Measurements from ENCODE around the gene CDYL.

CDYL gene

DNA sequence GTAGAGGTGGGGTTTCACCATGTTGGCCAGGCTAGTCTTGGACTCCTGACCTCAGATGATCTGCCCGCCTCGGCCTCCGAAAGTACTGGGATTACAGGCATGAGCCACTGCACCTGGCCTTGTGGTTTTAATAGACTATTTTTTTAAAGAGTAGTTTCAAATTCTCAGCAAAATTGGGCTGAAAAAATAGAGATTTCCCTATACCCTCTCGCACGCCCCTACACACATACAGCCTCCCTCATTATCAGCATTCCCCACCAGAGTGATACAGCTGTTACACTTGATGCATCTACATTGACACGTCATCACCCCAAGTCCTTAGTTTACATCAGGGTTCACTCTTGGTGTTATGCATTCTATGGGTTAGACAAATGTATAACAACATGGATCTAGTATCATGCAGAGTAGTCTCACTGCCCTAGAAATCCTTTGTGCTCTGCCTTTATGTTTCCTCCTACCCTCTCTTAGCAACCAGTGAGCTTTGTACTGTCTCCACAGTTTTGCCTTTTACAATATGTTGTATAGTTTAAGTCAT lies 103.6 kb downstream of the CDYL start:
- DNase-seq (ENCODE audit: low read depth in 1 of 2, low spot score in 1 of 2) = no peak

DNA sequence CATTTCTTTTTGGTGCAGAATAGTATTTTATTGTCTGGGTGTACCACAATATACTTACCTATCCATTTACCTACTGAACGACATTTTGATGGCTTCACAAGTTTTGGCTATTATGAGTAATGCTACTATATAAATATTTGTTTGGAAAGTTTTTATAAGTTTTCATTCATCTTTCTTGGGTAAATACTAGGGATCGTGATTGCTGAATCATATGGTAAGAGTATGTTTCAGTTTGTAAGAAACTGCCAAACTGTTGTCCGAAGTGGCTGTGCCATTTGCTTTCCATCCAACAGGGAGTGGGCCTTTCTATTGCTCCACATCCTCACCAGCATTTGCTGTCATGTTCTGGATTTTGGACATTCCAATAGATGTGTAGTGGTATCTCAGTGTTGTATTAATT lies 104.2 kb downstream of the CDYL start:
- DNase-seq (ENCODE audit: low read depth in 1 of 2, low spot score in 1 of 2) = no peak

DNA sequence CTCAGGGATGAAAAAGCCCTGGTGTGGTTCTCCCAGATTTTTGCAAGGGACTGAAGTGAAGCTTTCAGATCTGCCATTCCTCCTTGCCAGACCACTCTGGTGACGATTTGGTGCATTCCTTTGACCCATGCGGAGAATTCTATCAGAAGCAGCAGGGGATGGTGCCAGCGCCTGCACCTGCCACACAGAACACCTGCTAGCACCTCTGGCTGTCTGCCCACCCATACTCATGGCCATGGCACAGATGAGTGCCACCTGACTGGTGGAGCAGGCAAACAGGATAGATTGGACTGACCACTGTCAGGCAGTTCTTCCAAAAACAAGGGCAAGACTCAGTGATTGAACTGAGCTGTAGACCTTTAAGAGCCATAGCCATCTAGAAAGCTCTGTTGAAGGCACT lies 107.1 kb downstream of the CDYL start:
- DNase-seq (ENCODE audit: low read depth in 1 of 2, low spot score in 1 of 2) = no peak

DNA sequence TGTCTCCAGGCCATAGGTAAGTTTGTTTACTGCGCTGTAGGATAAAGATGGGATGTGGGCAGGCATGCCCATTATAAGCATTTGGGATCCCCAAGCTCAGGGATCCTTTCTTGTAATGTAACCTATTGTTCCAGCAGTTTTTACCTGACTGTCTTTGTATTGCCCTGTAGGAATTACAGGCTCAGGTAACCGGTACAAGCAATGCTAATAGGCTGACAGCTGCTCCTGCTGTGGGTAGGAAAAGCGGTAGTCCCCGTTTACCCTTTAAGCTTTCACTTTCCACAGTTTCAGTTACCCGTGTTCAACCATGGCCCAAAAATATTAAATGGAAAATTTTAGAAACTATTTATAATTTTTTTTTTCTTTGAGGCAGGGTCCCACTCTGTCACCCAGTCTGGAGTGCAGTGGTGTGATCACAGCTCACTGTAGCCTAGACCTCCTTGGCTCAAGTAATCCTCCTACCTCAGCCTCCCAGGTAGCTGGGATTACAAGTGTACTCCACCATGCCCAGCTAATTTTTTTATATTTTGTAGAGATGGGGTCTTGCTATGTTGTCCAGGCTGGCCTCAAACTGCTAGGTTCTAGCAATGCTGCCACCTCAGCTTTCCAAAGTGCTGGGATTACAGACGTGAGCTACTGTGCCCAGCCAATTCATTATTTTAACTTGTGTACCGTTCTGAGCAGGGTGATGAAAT lies 108.6 kb downstream of the CDYL start:
- DNase-seq (ENCODE audit: low read depth in 1 of 2, low spot score in 1 of 2) = no peak

DNA sequence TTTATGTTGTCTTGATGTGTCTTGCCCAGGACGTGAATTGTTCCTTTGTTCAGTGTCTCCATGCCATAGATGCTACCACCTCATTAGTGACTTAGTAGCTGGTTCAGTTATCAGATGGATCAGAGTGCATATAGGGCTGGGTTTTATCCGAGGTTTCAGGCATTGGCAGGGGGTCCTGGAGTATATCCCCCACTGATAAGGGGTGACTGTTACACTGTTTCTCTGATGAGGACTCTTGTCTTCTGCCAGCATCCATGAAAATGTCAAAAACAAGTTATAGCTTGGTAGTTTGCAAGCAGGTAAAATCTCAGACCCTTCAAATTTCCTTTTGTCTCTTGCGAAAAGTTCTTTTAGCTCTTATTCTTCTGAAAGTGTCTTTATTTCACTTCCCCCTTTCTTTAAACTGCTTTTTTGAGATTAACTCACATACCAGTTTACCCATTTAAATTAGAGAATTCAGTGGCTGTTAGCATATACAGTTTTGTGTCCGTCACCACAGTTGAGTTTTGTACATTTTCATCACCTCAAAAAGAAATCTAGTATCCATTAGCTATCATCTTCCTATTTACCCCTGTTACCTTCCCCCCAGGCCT lies 109.2 kb downstream of the CDYL start:
- DNase-seq (ENCODE audit: low read depth in 1 of 2, low spot score in 1 of 2) = no peak

GRCh38 chr6:4888841-4889240 lies 112.6 kb downstream of the CDYL start:
- DNase-seq (ENCODE audit: low read depth in 1 of 2, low spot score in 1 of 2) = no peak

DNA sequence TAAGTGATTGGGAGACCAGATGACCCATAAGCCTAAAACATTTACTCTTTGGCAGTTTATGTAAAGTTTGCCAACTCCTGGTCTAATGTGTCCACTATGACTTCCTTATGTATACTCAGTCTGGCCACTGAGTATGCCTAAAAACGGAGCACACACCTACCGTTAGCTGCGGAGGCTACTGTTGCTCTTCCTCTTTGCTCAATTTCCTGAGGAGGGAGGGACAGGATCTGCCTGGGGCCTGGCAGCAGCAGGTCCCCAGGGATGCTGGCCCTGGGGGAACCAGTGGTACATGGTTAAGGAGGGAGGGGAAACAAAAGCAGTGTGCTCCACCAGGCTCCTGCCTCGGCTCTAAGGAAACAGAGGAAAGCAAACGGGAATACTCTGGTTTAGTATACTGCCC lies 113.5 kb downstream of the CDYL start:
- no peak for DNase-seq (ENCODE audit: low read depth in 1 of 2, low spot score in 1 of 2)

DNA sequence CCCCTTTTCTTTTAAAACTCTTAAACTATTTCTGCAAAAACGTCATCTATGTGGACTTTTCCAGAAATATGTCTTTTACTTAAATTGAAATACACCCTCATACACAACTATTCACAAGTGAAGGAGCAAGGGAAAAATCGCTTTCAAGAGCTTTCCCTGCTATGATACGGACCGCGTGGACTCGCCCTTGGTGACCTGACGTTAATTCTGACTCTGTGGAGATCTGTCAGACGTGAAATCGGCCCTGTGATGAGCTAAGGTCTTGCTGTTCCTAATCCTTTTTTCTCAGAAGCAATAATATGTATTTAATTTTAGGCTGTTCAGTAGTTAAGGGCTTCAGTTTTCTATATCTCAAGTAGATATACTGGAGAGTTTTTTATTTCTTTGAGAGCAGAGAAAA lies 114.0 kb downstream of the CDYL start:
- no peak for DNase-seq (ENCODE audit: low read depth in 1 of 2, low spot score in 1 of 2)

DNA sequence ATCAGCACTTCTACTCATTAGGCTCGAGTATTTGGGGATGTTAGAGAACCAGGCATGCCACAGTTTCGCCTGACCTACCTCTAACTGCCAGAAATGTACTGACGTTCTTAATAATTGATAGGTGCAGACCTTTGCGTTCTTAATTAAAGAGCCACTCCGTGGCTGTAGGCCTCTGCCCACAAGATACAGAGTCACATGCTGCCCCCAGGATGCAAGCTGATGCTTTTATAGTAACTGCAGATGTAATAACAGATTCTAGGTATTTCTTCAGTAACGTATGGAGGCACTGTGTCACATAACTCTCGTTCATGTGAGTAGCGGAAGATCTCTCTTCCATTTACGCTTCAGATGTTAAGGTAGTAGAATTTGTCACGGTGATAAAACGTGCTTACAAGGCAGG lies 114.4 kb downstream of the CDYL start:
- DNase-seq (ENCODE audit: low read depth in 1 of 2, low spot score in 1 of 2) = no peak

GRCh38 chr6:4891141-4891540 lies 114.9 kb downstream of the CDYL start:
- no peak for DNase-seq (ENCODE audit: low read depth in 1 of 2, low spot score in 1 of 2)

DNA sequence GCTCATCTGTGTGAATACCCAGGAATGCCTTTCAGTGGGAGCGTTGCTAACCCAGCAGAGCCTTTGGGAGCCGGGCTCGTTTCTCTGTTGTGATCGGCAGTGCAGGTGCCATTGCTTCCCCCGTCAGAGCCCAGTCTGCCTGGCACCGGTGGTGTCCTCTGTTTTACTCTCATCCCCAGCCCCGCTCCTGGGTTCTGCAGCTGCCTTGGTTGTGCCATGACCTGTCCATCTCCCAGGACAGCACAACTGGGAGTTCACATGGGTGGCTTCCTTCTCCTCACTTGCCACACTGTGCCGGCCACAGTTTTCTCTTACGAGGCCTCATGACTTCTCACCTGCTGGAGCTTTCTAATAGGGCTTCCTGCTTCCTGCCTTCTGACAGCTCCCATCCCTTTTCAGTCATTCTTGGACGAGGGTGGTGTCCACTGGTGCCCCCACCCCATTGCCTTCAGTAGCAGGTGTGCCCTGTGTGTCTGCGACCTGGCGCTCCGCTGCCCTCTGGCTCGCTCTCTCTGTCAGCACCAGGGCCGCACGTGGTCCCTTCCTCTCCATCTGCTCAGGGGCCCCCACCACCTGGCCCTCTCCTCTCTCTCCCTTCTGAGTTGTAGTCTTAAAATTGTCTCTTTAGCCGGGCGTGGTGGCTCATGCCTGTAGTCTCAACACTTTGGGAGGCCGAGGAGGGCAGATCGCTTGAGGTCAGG lies 116.7 kb downstream of the CDYL start:
- DNase-seq (ENCODE audit: low read depth in 1 of 2, low spot score in 1 of 2) = no peak

- no peak for DNase-seq (ENCODE audit: low read depth in 1 of 2, low spot score in 1 of 2)
These were observed 117.8 kb downstream of the CDYL start for GRCh38 chr6:4894049-4894448.

DNA sequence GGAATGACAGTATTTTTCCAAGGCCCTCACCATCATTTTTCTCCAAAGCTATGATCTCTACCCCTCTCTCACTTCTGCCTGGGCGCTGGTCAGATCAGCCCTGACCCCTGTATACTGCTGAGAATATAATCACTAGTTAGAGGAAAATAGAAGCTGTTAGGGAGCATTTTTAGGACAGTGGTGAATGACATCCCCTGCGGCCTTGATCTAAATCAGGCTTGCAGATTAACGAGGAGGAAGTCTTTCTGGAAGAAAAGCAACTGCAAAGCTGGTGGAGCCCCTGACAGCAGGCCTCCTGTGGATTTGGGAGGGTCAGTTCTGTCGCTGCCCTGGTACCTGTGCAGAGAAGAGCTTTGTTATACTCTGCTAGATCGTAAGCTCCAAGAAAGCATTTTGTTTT lies 119.8 kb downstream of the CDYL start:
- no peak for DNase-seq (ENCODE audit: low read depth in 1 of 2, low spot score in 1 of 2)

- no peak for DNase-seq (ENCODE audit: low read depth in 1 of 2, low spot score in 1 of 2)
These were observed 120.2 kb downstream of the CDYL start for GRCh38 chr6:4896401-4896800.

- DNase-seq (ENCODE audit: low read depth in 1 of 2, low spot score in 1 of 2) = no peak
These were observed 123.2 kb downstream of the CDYL start for GRCh38 chr6:4899249-4900034.

- no peak for DNase-seq (ENCODE audit: low read depth in 1 of 2, low spot score in 1 of 2)
These were observed 125.3 kb downstream of the CDYL start for GRCh38 chr6:4901386-4902061.

GRCh38 chr6:4902363-4902762 lies 126.2 kb downstream of the CDYL start:
- no peak for DNase-seq (ENCODE audit: low read depth in 1 of 2, low spot score in 1 of 2)

DNA sequence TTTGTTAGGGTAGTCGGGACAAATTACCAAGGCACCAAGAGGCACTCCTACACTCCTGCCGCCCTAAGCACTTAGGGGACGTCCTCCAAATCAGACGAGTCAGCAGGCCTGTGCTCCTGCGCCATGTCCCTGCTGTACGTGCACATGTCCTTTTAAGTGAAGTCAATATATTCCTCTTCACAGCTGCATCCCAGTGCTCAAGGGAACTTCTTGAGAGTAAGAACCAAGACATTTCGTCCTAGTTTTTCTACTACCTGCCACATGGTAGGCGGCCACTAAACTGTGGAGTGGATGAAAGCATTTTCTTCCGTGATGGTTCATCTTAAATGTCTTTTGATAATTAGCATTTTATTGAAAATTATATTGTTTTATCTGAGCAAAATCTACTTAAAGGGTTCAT lies 126.9 kb downstream of the CDYL start:
- no peak for DNase-seq (ENCODE audit: low read depth in 1 of 2, low spot score in 1 of 2)

- DNase-seq (ENCODE audit: low read depth in 1 of 2, low spot score in 1 of 2) = no peak
These were observed 127.7 kb downstream of the CDYL start for GRCh38 chr6:4903751-4904370.

- no peak for DNase-seq (ENCODE audit: low read depth in 1 of 2, low spot score in 1 of 2)
These were observed 128.3 kb downstream of the CDYL start for GRCh38 chr6:4904461-4905025.

All from activated CD4-positive, alpha-beta T cell treated with anti-CD3 and anti-CD28 coated beads, Interleukin-2, amount 50 U/mL, for 24 hours (primary cell).